GM18873 (cell line): ENCODE data around the gene THTPA.
"Not testable (repeated sequence)": the region's sequence is repeated elsewhere in the genome, so short reads cannot be mapped to it uniquely, and the experiment has no call there.

ENCODE experiments used
- ATAC-seq: cut with Tn5 transposase; IDR thresholded peaks from one replicate; pipeline ENCODE4 v1.9.1; 2021; ENCODE audit warnings: mild to moderate bottlenecking, moderate library complexity, moderate number of reproducible peaks; ENCODE audit not compliant: unreplicated experiment, low FRiP score

The THTPA gene

GRCh38 chr14:23608454-23608853 lies 52.4 kb downstream of the THTPA start:
- no peak for ATAC-seq

- ATAC-seq, result no peak
Measured at GRCh38 chr14:23609001-23609400, 52.9 kb downstream of the THTPA start.

- ATAC-seq, result not testable (repeated sequence)
Measured at GRCh38 chr14:23609411-23610089, 53.5 kb downstream of the THTPA start.
